Measurements from ENCODE around the gene RILP.
A peak's percentile ranks its signal among the peaks of the same experiment; 100 is the strongest.

The RILP gene

GRCh38 chr17:1647802-1648171 is 1.9 kb downstream of the RILP start:
- DNase-seq, result no peak

GRCh38 chr17:1646199-1646875 is 3.3 kb downstream of the RILP start:
- DNase-seq, result no peak

- no peak for DNase-seq
These were observed 4.2 kb downstream of the RILP start, which contains the start of gene SCARF1 for GRCh38 chr17:1645207-1646171. SCARF1 (minus strand) TSS chr17:1645732; CDS start chr17:1645697, 35 bp downstream.

DNA sequence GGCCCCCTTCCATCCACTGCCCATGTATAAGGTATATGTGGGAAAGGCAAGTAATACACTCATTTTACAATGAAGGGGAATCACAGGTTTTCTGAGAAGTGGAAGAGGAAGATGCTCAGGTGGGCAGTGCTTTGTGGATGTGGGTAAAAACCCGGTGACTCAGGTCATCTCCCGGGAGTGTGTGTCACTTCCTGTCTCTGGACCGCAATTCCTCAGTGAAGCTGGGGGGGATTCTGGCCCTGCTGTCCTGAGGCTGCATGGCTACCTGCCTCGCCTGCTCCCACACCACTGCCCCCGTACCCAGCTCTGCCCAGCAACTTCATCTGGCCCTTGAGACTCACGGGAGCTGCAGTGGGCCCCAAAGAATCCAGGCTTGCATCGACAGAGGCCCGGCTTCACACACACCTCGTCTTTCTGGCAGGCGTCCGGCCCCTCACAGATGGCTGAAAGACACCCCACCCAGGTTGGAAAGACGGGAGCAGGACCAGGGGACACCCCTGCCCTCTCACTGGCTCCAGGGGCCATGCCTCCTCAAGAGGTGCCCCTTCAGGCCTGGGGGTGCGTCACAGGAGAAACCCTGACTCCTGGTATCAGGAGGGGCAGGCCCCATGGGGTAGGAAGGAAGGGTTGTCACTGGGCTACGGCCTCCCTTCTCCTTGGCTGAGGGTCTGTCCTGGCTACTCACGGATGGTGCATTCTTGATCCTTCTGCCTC is 5.0 kb downstream of the RILP start:
- peak; percentile 23 for DNase-seq

- no peak for DNase-seq
These were observed 5.6 kb downstream of the RILP start for GRCh38 chr17:1643999-1644492.

- peak; percentile 66 for DNase-seq
These were observed 6.2 kb downstream of the RILP start for GRCh38 chr17:1643293-1643998.

DNA sequence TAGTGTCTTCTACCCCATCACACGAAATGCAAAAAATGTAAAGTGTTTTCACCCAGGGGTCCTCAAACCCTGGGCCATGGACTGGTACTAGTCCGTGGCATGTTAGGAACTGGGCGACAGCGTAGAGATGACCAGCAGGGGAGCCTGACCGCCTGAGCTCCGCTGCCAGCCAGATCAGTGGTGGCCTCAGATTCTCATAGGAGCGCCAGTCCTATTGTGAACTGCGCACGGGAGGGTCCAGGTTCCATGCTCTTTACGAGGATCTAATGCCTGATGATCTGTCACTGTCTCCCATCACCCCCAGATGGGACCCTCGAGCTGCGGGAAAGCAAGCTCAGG is 8.6 kb downstream of the RILP start:
- no peak for DNase-seq

DNA sequence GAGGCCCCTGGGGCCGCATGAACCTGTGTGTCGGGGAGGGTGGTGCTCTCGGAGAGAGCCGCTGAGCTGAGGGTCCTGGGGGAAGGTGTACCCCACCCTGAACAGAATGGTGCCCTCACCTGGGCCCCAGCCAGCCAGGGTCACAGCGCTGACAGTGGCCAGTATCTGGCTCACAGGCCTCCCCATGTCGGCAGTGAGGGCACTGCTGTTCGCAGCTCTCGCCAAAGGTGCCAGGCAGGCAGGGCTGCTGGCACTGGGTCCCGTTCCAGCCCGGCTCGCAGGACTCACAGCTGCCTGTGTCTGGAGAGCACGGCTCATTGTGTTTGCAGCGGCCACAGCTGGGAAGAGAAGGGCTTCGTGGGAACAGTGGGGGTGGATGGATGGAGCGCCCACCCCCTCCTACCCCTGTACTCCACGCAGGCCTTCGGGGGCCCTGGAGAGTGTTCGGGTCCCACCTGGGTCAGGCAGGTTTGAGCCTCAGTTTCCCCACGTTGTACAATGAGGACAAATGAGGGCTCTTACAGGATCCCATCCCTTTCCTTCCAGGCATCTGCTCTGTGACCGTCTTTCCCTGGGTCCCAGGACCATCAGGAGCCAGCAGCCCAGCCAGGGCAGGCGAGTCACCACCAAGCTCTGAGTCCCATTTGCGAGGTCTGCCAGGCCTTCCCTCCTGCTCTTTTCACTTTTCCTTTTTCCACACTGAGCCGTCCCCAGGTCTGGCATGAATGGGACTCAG is 9.2 kb downstream of the RILP start:
- DNase-seq, result no peak

- DNase-seq, result no peak
These were observed 10.0 kb downstream of the RILP start for GRCh38 chr17:1639549-1640180.

GRCh38 chr17:1638624-1639300 is 10.9 kb downstream of the RILP start:
- DNase-seq, result no peak

GRCh38 chr17:1638171-1638590 is 11.5 kb downstream of the RILP start:
- no peak for DNase-seq

GRCh38 chr17:1636732-1637285 is 12.9 kb downstream of the RILP start:
- no peak for DNase-seq

DNA sequence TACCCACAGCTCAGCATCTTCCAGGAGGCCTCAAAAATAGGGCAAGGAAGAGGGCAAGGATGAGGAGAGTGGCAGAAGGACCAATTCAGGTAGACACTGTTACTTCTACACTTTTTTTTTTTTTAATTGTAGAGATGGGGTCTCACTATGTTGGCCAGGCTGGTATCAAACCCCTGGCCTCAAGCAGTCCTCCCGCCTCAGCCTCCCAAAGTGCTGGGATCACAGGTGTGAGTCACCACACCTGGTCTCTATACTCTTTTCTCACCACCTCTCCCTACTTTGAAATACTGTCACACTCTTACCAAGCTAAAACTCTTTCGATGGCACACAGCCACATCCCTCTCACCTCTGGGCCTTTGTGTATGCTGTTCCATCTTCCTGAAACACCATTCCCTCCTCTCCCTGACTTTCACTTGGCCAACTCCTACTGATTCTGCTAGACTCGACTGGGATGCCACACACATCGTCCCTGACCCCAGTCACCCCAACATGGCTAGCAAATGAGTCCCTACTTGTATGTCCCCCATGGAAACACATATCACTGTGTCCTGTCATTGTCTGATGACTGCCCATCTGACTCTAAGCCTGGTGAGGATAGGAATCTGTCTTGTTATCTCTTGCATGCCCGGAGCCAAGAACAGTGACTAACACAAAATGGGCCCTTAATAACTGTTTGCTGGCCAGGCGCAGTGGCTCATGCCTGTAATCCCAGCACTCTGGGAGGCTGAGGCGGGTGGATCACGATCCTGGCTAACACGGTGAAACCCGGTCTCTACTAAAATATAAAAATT is 13.8 kb downstream of the RILP start:
- DNase-seq, result no peak

GRCh38 chr17:1634841-1635650 is 14.6 kb downstream of the RILP start:
- DNase-seq, result no peak

DNA sequence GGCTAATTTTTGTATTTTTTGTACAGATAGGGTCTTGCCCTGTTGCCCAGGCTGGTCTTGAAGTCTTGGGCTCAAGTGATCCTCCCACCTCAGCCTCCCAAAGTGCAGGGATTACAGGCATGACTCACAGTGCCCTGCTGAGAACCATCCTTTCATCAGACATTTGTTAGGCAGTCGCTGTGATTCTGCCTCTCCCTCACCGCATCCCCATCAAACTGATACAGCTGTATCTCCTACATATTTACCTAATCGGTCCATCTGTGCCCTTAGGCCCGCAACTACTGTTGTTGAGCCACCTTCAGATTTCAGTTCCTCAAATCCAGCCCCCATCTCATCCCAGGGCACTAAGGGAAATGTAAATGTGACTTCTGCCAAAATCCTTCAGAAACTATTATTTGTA is 19.0 kb downstream of the RILP start:
- no peak for DNase-seq

- peak; percentile 72 for DNase-seq
These were observed 20.0 kb downstream of the RILP start for GRCh38 chr17:1629504-1630310.

- peak; percentile 91 for DNase-seq
These were observed 20.7 kb downstream of the RILP start for GRCh38 chr17:1628856-1629503.
